ENCODE measurements around the gene CFAP99.

Gene CFAP99

GRCh38 chr4:2449051-2449450, 30.3 kb downstream of the CFAP99 start:
- no peak overlapping the region for H3K27ac Mint-ChIP-seq

GRCh38 chr4:2449511-2450392, 31.0 kb downstream of the CFAP99 start:
- Mint-ChIP-seq H3K27me3 (ENCODE audit: low read depth) (peaks cover 10% of the 10 kb centered on the region), H3K4me3 (no peak overlapping the region), H3K9me3 (no peaks in the 10 kb centered on the region), H3K4me1 (no peaks in the 10 kb centered on the region), H3K27ac (no peak overlapping the region), H3K36me3 (ENCODE audit: low read depth) (no peaks in the 10 kb centered on the region)
- TF ChIP-seq CTCF (IDR thresholded peaks at IDR 0.05; ENCODE audit: unreplicated experiment in 3 of 3), result no peak

More at GRCh38 chr4:2449051-2449450, 30.3 kb downstream of the CFAP99 start:
- H3K36me3 Mint-ChIP-seq (ENCODE audit: low read depth), result no peaks in the 10 kb centered on the region
- peaks cover 10% of the 10 kb centered on the region for H3K27me3 Mint-ChIP-seq (ENCODE audit: low read depth)
- H3K4me1 Mint-ChIP-seq, result no peaks in the 10 kb centered on the region
- H3K4me3 Mint-ChIP-seq, result no peak overlapping the region
- no peak for TF ChIP-seq CTCF (IDR thresholded peaks at IDR 0.05; ENCODE audit: unreplicated experiment in 3 of 3)
- no peaks in the 10 kb centered on the region for H3K9me3 Mint-ChIP-seq

GRCh38 chr4:2450394-2451035, 31.8 kb downstream of the CFAP99 start:
- Mint-ChIP-seq H3K36me3 (ENCODE audit: low read depth) (no peaks in the 10 kb centered on the region), H3K4me1 (no peaks in the 10 kb centered on the region)
- TF ChIP-seq CTCF (IDR thresholded peaks at IDR 0.05; ENCODE audit: unreplicated experiment in 3 of 3), result no peak

GRCh38 chr4:2451036-2451520, 32.3 kb downstream of the CFAP99 start:
- Mint-ChIP-seq H3K4me3 (no peak overlapping the region), H3K27ac (no peak overlapping the region), H3K4me1 (no peaks in the 10 kb centered on the region), H3K9me3 (no peaks in the 10 kb centered on the region), H3K36me3 (ENCODE audit: low read depth) (no peaks in the 10 kb centered on the region), H3K27me3 (ENCODE audit: low read depth) (peaks cover 10% of the 10 kb centered on the region)
- TF ChIP-seq CTCF (IDR thresholded peaks at IDR 0.05; ENCODE audit: unreplicated experiment in 3 of 3), result no peak

More at GRCh38 chr4:2450394-2451035, 31.8 kb downstream of the CFAP99 start:
- no peaks in the 10 kb centered on the region for H3K9me3 Mint-ChIP-seq
- peaks cover 10% of the 10 kb centered on the region for H3K27me3 Mint-ChIP-seq (ENCODE audit: low read depth)
- H3K4me3 Mint-ChIP-seq, result no peak overlapping the region
- H3K27ac Mint-ChIP-seq, result no peak overlapping the region

GRCh38 chr4:2451821-2452785, 33.3 kb downstream of the CFAP99 start:
- no peak overlapping the region for H3K4me3 Mint-ChIP-seq
- H3K4me1 Mint-ChIP-seq, result no peaks in the 10 kb centered on the region
- no peak overlapping the region for H3K27ac Mint-ChIP-seq
- H3K9me3 Mint-ChIP-seq, result no peaks in the 10 kb centered on the region
- peaks cover 10% of the 10 kb centered on the region for H3K27me3 Mint-ChIP-seq (ENCODE audit: low read depth)
- H3K36me3 Mint-ChIP-seq (ENCODE audit: low read depth), result no peaks in the 10 kb centered on the region
- TF ChIP-seq CTCF (IDR thresholded peaks at IDR 0.05; ENCODE audit: unreplicated experiment in 3 of 3), result no peak

Data from nephron (organoid).